ENCODE results near the gene POLDIP2. TPM values are rescaled to one million over a fixed set of nuclear protein-coding genes. Genes with fewer than 3 reads are reported as not detected.

The POLDIP2 gene
- 147 and 150 TPM in 2 replicates for total RNA-seq

GRCh38 chr17:28357061-28357900 is at the start of gene POLDIP2:
TSS of gene POLDIP2 (minus strand) at chr17:28357527. CDS start at chr17:28357448, 79 bp downstream.

GRCh38 chr17:28405632-28406472 is 48.5 kb upstream of the POLDIP2 start, which contains the start of gene SLC46A1:
TSS of gene SLC46A1 (minus strand) at chr17:28406212. CDS start at chr17:28406114, 98 bp downstream.

GRCh38 chr17:28371245-28372202 is 14.2 kb upstream of the POLDIP2 start, which contains the start of gene SARM1:
TSS of gene SARM1 (plus strand) at chr17:28371694. CDS start at chr17:28372033, 339 bp downstream.

GRCh38 chr17:28370035-28370743 is 12.9 kb upstream of the POLDIP2 start, which contains the start of gene VTN:
TSS of gene VTN (minus strand) at chr17:28370307. CDS start at chr17:28370203, 104 bp downstream.

GRCh38 chr17:28364665-28365363 is 7.5 kb upstream of the POLDIP2 start, which contains the start of gene SEBOX:
TSS of gene SEBOX (minus strand) at chr17:28365199. CDS start at chr17:28365151, 48 bp downstream.

GRCh38 chr17:28335201-28335958 is 21.9 kb downstream of the POLDIP2 start, which contains the start of the genes IFT20 and TNFAIP1:
TSS of gene IFT20 (minus strand) at chr17:28335472. CDS start at chr17:28331985, 3,487 bp downstream.
TSS of gene TNFAIP1 (plus strand) at chr17:28335761. CDS start at chr17:28339522, 3,761 bp downstream.

GRCh38 chr17:28318759-28319597 is 38.3 kb downstream of the POLDIP2 start, which contains the start of gene TMEM97:
TSS of gene TMEM97 (plus strand) at chr17:28319200. CDS start at chr17:28319240, 40 bp downstream.

Other genes with a start within 250 kb of the POLDIP2 start
- 42.7 and 48.0 TPM in 2 replicates for gene TMEM97, start 38.3 kb downstream of the POLDIP2 start, total RNA-seq
- 49.3 and 64.5 TPM in 2 replicates for gene IFT20, start 22.1 kb downstream of the POLDIP2 start, total RNA-seq
- gene TNFAIP1, start 21.8 kb downstream of the POLDIP2 start, total RNA-seq, result 30.6 and 32.4 TPM in 2 replicates
- gene SEBOX, start 7.7 kb upstream of the POLDIP2 start, total RNA-seq, result not detected in 2 replicates
- gene VTN, start 12.8 kb upstream of the POLDIP2 start, total RNA-seq, result 0.29 and 1.4 TPM in 2 replicates
- gene SARM1, start 14.2 kb upstream of the POLDIP2 start, total RNA-seq, result 4.6 and 5.8 TPM in 2 replicates
- 4.0 and 4.1 TPM in 2 replicates for gene SLC46A1, start 48.7 kb upstream of the POLDIP2 start, total RNA-seq
- not detected in 2 replicates for gene SLC13A2, start 116.1 kb upstream of the POLDIP2 start, total RNA-seq
- gene FOXN1, start 148.8 kb upstream of the POLDIP2 start, total RNA-seq, result not detected in 2 replicates
- gene UNC119, start 195.1 kb upstream of the POLDIP2 start, total RNA-seq, result 31.1 and 37.2 TPM in 2 replicates
- 57.8 and 64.9 TPM in 2 replicates for gene PIGS, start 214.0 kb upstream of the POLDIP2 start, total RNA-seq
- gene ALDOC, start 219.4 kb upstream of the POLDIP2 start, total RNA-seq, result 102 and 110 TPM in 2 replicates
- 43.2 and 48.1 TPM in 2 replicates for gene SPAG5, start 241.5 kb upstream of the POLDIP2 start, total RNA-seq